Measurements from ENCODE around the gene GRM6.

GRM6 gene

DNA sequence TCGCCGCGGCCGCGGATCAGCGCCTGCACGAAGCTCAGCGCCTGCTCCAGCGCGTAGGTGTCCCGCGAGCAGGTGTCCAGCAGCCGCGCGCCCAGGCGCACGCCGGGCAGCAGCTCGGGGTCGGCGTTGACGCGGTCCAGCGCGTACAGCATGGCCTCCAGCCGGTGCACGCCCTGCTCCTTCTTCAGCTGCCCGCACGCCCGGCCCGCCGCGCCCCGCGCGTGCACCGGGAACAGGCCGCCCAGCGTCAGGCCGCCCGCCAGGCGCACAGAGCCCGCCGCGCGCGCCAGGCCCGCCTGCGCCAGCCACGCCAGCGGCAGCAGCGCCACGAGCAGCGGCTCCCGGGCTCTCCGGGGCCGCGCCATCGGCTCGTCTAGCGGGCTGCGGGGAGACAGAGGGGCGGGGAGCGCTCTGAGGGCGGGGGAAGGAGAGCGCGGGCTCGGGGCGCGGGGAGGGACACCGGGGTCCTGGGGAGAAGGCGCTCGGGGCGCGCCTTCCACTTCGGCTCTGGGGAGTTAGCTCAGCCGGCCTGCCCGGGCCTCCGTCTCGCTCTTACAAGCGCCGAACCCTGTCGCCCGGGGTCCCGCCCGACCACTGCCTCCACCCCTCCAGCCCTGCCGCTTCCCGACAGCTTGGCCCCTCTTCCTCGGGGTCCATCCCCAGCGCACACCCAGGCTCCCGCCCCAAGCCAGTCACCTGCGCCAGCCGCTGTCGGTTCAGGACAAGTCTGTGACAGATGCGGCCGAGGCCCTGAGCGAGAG lies at the start of gene GRM6:
Gene GRM6 (minus strand): TSS at position 741 of the 761 bp plus-strand sequence. CDS start 376 bp downstream, at position 365.
- no peak for DNase-seq

- DNase-seq = no peak
Measured at GRCh38 chr5:179044765-179045164, 49.6 kb upstream of the GRM6 start.

GRCh38 chr5:179033004-179033580 lies 38.0 kb upstream of the GRM6 start:
- no peak for DNase-seq

GRCh38 chr5:179023528-179024189 lies 28.5 kb upstream of the GRM6 start, which contains the start of gene ZNF879:
TSS of gene ZNF879 (plus strand) at chr5:179023804. CDS start at chr5:179025005, 1,201 bp downstream.
- peak; percentile 94 for DNase-seq

DNA sequence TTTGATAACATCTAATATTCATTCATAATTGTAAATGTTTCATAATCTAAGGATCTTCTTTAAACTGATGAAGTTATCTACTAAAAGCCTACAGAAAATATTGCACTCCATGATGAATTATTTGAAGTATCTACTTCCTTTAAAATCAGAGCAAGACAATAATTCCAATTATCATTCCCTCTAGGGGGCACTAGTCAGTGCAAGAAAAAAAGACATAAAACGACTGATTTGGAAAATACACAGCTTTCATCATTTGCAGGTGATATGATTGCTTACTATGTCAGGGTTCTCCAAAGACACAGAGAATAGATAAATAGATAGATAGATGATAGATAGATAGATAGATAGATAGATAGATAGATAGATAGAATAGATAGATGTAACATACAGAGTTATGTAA lies 13.5 kb upstream of the GRM6 start:
- DNase-seq = no peak

DNA sequence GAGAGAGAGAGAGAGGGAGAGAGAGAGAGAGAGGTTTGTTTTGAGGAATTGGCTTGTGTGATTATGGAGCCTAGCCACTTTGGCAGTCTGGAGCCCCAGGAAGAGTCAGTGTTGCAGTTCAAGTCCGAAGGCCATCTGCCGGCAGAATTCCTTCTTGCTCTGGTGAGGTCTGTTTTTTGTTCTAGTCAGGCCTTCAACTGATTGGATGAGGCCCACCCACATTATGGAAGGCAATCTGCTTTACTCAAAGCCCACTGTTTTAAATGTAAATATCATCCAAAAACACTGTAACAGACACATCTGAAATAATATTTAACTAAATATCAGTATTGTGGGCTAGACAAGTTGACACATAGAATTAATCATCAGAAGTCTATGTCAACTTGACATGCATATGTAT lies 11.4 kb upstream of the GRM6 start:
- DNase-seq = no peak

- DNase-seq = no peak
Measured at GRCh38 chr5:178998441-178998840, 3.3 kb upstream of the GRM6 start.

GRCh38 chr5:178997191-178997590 lies 2.1 kb upstream of the GRM6 start:
- DNase-seq = no peak

GRCh38 chr5:178996156-178996555 lies 1.0 kb upstream of the GRM6 start:
- no peak for DNase-seq

GRCh38 chr5:178995341-178995690 lies 196 bp upstream of the GRM6 start:
- DNase-seq = no peak

DNA sequence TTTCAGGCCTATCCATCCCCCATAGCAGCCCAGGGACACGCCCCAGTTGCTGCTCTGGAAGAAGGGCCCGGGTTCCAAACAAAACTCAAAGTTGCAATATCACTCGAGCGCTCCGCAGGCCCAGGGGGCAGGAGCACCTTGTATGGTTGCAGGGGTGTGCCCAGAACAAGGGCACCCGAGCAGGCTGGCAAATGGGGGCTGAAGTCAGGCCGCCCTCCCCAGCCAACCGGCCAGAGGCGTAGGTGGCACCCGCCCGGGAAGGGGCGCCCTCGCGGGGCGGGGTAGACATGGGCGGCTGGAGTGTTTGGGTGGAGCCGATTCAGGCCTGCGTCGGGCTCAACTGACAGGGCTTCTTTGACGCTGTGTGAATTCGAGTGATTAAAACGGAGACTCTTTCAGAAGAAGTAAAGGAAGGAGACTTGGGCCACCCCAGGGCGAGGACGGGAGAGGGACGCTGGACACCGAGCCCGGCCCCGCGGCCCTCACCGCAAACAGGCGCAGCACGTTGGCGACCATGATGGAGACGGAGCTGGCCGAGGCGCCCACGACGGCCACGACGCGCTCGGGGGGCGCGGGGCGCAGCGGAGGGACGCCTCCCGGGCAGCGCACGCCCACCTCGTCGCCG lies 1.1 kb downstream of the GRM6 start:
- no peak for DNase-seq

GRCh38 chr5:178993236-178993765 lies 1.8 kb downstream of the GRM6 start:
- no peak for DNase-seq

DNA sequence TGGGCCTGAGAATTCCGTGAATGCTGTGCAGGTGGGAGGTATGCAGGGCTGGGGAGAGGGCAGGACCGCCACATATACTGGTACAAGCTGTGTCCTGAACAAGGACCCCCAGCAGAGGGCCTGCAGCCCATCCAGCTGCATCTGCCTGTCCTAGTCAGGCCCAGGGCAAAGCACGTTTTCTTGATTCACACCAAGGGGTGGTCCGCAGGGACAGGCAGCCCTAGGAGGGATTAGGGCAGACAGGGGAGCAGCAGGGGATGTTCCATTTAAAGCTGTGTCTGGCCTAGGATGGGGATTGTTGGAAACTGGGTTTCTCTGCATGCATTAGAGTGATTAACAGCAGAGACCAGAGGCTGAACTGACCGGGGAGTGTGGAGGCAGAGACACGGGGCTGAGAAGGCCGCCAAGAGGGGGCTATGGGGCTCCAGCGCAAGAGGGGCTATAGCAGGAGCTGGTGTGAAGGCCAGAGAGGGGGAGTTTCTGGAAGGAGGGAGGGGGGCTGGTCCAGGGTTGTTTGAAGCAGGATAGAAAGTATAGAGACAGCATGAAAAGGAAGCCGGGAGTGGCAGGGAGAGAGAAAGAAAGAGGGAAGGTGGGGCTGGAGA lies 2.7 kb downstream of the GRM6 start:
- no peak for DNase-seq

- no peak for DNase-seq
Measured at GRCh38 chr5:178991190-178992145, 3.7 kb downstream of the GRM6 start.

GRCh38 chr5:178990491-178990890 lies 4.6 kb downstream of the GRM6 start:
- no peak for DNase-seq

GRCh38 chr5:178989311-178989710 lies 5.8 kb downstream of the GRM6 start:
- no peak for DNase-seq

GRCh38 chr5:178988436-178989220 lies 6.5 kb downstream of the GRM6 start:
- no peak for DNase-seq

DNA sequence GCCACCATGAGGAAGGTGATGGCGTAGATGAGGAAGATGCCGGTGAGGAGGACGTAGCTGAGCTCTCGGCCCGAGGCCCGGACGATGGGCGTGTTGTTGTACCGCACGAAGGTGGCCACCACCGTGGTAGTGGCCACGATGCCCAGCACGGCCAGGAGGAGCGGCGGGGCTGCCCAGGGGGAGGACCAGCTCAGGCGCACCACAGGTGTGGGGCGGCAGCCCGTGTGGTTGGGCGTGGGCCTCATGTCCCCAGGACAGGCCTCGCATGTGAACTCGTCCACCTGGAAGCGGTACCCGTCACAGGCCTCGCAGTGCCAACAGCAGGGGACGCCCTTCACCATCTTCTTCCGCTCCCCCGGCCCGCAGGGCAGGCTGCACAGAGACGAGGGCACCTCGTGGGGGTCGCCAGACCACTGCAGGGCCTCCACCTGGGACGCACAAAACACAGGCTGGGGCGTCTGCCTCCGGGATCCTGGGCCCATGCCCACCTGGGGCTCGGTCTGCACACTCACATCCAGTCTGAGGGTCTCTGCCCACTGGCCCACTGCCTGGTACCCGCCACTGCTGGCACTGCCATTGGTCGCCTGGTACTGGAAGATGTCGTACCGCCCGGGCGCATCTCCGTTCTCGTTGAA lies 8.7 kb downstream of the GRM6 start:
- no peak for DNase-seq

DNA sequence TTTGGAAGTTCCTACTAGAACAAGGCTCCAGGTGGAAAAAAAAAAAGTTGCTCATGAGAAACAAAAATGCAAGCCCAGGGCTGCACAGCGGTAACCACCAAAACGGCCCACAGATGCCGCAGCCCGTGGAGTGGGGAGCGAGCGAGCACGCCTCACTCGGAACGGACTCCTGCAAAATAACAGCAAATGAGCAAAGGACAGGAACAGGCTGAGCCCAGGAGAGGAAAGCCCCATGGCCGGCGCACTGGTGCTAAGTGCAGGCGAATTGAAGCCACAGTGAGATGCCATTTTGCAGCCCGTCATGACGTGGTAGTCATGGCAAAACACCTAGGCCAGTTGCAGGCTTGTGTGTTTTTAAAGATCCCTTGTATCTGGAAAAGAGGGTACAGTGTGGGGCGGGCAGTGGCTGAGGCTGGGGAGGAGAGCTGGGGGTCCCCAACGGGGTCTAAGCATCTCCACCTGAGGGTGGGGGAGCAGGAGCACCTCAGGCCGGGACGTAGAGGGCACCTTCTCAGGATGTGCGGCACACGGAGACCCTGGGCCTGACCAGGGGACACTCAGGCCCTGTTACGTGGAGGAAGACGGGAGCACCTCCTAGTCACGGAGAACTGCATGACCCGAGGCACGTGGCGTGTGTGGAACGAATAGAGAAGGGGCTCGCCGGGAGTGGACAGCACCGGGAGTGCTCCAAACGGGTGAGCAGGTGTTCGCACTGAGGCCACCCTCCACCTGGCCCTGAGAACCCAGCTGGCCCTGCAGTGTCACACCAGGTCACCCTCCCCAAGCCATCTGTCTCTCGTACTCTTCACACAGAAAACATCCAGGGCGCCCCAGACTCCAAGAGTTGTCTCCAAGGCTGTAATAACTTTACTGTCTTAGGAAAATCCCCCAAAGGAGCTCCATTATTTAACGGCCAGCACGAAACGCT lies 10.7 kb downstream of the GRM6 start:
- no peak for DNase-seq

Data from activated CD4-positive, alpha-beta T cell treated with anti-CD3 and anti-CD28 coated beads for 48 hours (primary cell).